GM19467 (cell line): Measurements from ENCODE around the gene B3GALNT2.

Source experiments
- ATAC-seq: cut with Tn5 transposase; IDR thresholded peaks from one replicate; pipeline ENCODE4 v1.9.1; 2021; ENCODE audit warnings: mild to moderate bottlenecking, moderate library complexity; ENCODE audit not compliant: unreplicated experiment

B3GALNT2 gene

GRCh38 chr1:235411489-235412486 is 92.5 kb downstream of the B3GALNT2 start:
- ATAC-seq: no peak

DNA sequence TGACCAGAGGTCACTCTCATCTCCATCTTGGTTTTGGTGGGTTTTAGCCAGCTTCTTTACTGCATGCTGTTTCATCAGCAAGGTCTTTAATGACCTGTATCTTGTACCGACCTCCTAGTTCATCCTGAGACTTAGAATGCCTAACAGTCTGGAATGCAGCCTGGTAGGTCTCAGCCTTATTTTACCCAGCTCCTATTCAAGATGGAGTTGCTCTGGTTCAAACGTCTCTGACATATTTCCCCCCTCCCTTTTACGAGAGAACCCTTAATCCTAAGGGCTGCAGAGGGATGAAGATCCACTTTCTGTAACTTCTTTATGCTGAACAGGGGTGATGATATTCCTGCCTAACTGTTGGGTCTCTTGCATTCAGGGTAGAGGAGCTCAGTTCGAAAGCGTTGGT is 93.8 kb downstream of the B3GALNT2 start:
- no peak for ATAC-seq

GRCh38 chr1:235409042-235409820 is 95.0 kb downstream of the B3GALNT2 start:
- ATAC-seq: no peak

DNA sequence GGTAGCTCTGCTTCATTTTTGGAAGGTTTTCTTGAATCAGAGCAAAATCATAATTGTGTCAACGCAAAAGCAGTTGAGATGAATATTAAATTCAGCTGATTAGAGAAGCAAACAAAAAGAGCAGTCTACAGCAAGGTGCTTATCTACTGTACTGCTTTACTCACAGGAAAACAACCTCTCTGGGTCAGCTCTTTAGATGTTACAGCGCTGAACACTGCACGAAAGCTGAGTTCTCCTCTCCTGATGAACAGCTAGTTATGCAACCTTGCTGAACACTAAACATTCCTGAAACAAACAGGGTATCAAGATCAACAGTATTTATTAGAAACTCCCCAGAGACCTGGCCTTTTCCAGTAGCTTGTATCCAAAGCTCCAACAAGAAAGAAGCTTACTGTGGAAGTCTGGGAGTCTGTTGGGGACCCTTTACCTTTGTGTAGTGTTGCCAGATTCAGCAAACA is 95.7 kb downstream of the B3GALNT2 start:
- no peak for ATAC-seq

GRCh38 chr1:235407419-235407818 is 96.8 kb downstream of the B3GALNT2 start:
- ATAC-seq: no peak

GRCh38 chr1:235404190-235404589 is 100.1 kb downstream of the B3GALNT2 start:
- no peak for ATAC-seq

DNA sequence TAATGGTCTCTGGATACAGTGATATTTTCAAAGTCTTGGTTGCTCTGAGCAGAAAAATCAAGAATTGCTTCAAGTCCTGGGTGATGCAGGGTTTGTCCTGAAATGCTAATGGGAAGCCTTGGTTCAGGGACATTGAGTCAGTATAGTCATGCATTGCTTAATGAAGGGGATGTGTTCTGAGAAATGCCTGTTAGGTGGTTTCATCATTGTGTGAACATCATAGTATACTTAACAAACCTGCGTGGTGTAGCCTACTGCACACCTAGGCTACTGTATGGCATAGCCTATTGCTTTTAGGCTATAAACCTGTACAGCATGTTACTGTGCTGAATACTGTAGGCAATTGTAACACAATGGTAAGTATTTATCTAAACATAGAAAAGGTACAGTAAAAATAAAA is 100.7 kb downstream of the B3GALNT2 start:
- no peak for ATAC-seq

GRCh38 chr1:235402457-235403200 is 101.6 kb downstream of the B3GALNT2 start:
- ATAC-seq: no peak

DNA sequence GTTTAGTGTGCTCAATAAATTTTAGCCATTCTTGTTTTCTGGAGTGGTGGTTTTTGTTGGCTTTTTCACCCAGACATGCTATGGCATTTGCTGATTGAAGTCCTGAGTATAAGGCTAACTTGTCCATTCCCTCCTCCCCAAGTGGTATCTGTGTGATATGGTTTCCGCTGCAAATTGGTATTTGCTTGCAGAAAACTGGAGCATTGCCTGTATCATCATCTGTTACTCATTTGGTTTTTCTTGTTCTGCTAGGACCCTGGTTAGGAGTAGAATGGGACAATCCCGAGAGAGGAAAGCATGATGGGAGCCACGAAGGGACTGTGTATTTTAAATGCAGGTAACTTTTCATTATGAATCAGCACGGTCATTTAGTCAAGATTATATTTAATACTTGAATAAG is 103.0 kb downstream of the B3GALNT2 start:
- no peak for ATAC-seq
